ENCODE results near the gene SETD2.

DNA sequence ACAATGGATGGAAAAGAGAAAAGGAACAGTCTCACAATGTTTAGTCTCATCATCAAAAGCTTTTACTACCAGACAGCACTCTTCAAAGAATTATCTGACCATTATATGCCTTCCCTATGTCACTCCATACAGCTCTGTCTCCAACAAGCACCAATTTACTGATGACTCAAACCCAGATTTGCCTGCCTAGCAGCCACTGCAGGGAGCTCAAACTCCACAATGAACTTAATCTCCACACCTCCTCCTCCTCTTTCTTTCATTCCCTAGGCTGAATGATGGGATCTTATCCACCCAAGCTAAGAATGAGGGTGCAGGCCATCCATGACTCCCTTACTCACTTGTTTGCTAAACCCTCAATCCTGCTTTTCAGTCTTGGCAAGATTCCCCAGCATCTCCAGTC, 139.0 kb downstream of the SETD2 start:
- TF ChIP-seq TAF1 (IDR thresholded peaks at IDR 0.05; ENCODE audit: borderline replicate concordance, low read depth, low read length), result no peak
- TF ChIP-seq POLR2A (IDR thresholded peaks at IDR 0.05; ENCODE audit: low read depth, low read length), result no peak
- TF ChIP-seq POLR2AphosphoS5 (IDR thresholded peaks at IDR 0.05; ENCODE audit: low read depth, low read length), result no peak

Measured in GM12892 (cell line).